Erythroblast (primary cell): Measurements from ENCODE around the gene PPP1R2.
"Not testable (repeated sequence)": the region's sequence is repeated elsewhere in the genome, so short reads cannot be mapped to it uniquely, and the experiment has no call there.

ENCODE experiments used
- DNase-seq, 2 experiments: peaks; one replicate each; lab custom pipeline; 2025; lab: John Stamatoyannopoulos, UW
- GATA1 ChIP-seq: IDR thresholded peaks from 2 replicates; pipeline ENCODE4 v1.6.1; 2011; ENCODE audit warnings: low read depth, mild to moderate bottlenecking, control low read depth, low read length, moderate library complexity
- POLR2A ChIP-seq: IDR thresholded peaks from 2 replicates; pipeline ENCODE4 v1.6.1; 2011; ENCODE audit warnings: mild to moderate bottlenecking, low read length

Gene PPP1R2

GRCh38 chr3:195511136-195511535 is 32.0 kb downstream of the PPP1R2 start:
- no peak for DNase-seq
- TF ChIP-seq POLR2A: no peak
- TF ChIP-seq GATA1: no peak

- TF ChIP-seq GATA1 (no peak), POLR2A (no peak)
- no peak for DNase-seq
Observed at GRCh38 chr3:195508185-195508584, 34.9 kb downstream of the PPP1R2 start.

GRCh38 chr3:195475614-195476013 is 67.5 kb downstream of the PPP1R2 start:
- TF ChIP-seq POLR2A (no peak), GATA1 (no peak)
- no peak for DNase-seq

- DNase-seq: not testable (repeated sequence)
Observed at GRCh38 chr3:195475116-195475515, 68.0 kb downstream of the PPP1R2 start.

GRCh38 chr3:195468841-195469240 is 74.3 kb downstream of the PPP1R2 start:
- no peak for TF ChIP-seq GATA1
- TF ChIP-seq POLR2A: no peak
- DNase-seq: no peak

- no peak for DNase-seq
- TF ChIP-seq GATA1: no peak
- no peak for TF ChIP-seq POLR2A
Observed at GRCh38 chr3:195468391-195468776, 74.7 kb downstream of the PPP1R2 start.

- DNase-seq: no peak
Observed at GRCh38 chr3:195467641-195468390, 75.3 kb downstream of the PPP1R2 start.

GRCh38 chr3:195466251-195466650 is 76.9 kb downstream of the PPP1R2 start:
- no peak for DNase-seq
- no peak for TF ChIP-seq POLR2A
- no peak for TF ChIP-seq GATA1

More at GRCh38 chr3:195467641-195468390, 75.3 kb downstream of the PPP1R2 start:
- TF ChIP-seq GATA1: no peak
- TF ChIP-seq POLR2A: no peak
